HepG2 (cell line): ENCODE measurements around the gene ARPIN. TPM values are rescaled to one million over a fixed set of nuclear protein-coding genes. Genes with fewer than 3 reads are reported as not detected.
A peak's percentile ranks its signal among the peaks of the same experiment; 100 is the strongest.

Source experiments
- CBX1 ChIP-seq: IDR thresholded peaks from one replicate; pipeline ENCODE4 v1.6.1; 2016; ENCODE audit warnings: antibody characterized with exemption, low read depth
- CCDC6 ChIP-seq: sonication (generic); formaldehyde crosslinking; IDR thresholded peaks from 2 replicates; pipeline ENCODE4 v1.8.1; 2022; ENCODE audit warnings: mild to moderate bottlenecking, missing genetic modification reagents, moderate library complexity
- ETV5 ChIP-seq: IDR thresholded peaks from 2 replicates; pipeline ENCODE4 v1.6.1; 2018; ENCODE audit warnings: missing biosample characterization, missing genetic modification reagents, inconsistent platforms, borderline replicate concordance
- RAD21 ChIP-seq: fragments of 450-650 bp; formaldehyde crosslinking; IDR thresholded peaks from 2 replicates; pipeline ENCODE4 v1.5.0; 2020; ENCODE audit warnings: mild to moderate bottlenecking
- RFX1 ChIP-seq: fragments of 450-650 bp; IDR thresholded peaks from 2 replicates; pipeline ENCODE4 v1.6.1; 2017
- SAP130 ChIP-seq: IDR thresholded peaks from 2 replicates; pipeline ENCODE4 v1.6.1; 2016; ENCODE audit warnings: low read depth
- SNAPC4 ChIP-seq: sonication (generic); formaldehyde crosslinking; IDR thresholded peaks from 2 replicates; pipeline ENCODE4 v1.4.0; 2020; ENCODE audit warnings: mild to moderate bottlenecking, missing genetic modification reagents
- SOX5 ChIP-seq: IDR thresholded peaks from 2 replicates; pipeline ENCODE4 v1.6.1; 2016; ENCODE audit warnings: borderline replicate concordance
- ZNF432 ChIP-seq: sonication (generic); formaldehyde crosslinking; IDR thresholded peaks from 2 replicates; pipeline ENCODE4 v1.5.0; 2020; ENCODE audit warnings: missing genetic modification reagents, mild to moderate bottlenecking, borderline replicate concordance
- ZUFSP ChIP-seq: sonication (generic); formaldehyde crosslinking; IDR thresholded peaks from 2 replicates; pipeline ENCODE4 v1.9.0; 2021; ENCODE audit warnings: missing genetic modification reagents, mild to moderate bottlenecking, borderline replicate concordance
- polyA plus RNA-seq, 8 experiments: library from polyadenylated mRNA; depleted of rRNA in 3 of 8; stranded (reverse) in 7 of 8; unstranded in 1 of 8; fragments of >200 nt; fragmentation: Illumina TruSeq in 4 of 8; extraction: Trizol in 4 of 8; gene quantifications; 2 replicates each; pipeline versions ENCODE4 v1.2.1 to v1.2.3, GENCODE V29; 2011 to 2016; ENCODE audit warnings: low read depth in 4 of 8, missing spikeins in 1 of 8, mixed read lengths in 1 of 8; ENCODE audit not compliant: insufficient read depth in 1 of 8
- total RNA-seq, 5 experiments: library from RNA; depleted of rRNA; stranded (reverse); fragments of >200 nt; fragmentation: Illumina TruSeq; extraction: Trizol; gene quantifications; 2 replicates each; pipeline ENCODE4 v1.2.3, GENCODE V29; 2016; ENCODE audit warnings: low read depth in 1 of 5
- TF ChIP-seq, protein P1 (sequence below), 2 experiments: sonication (generic) in 1 of 2; formaldehyde crosslinking in 1 of 2; IDR thresholded peaks; 2 replicates each; pipeline versions ENCODE4 v1.4.0 to v1.6.1; 2016 to 2020; ENCODE audit warnings: borderline replicate concordance in 1 of 2, low read depth in 1 of 2, mild to moderate bottlenecking in 1 of 2, missing genetic modification reagents in 1 of 2
- TF ChIP-seq, protein P2 (sequence below): sonication (generic); formaldehyde crosslinking; IDR thresholded peaks from 2 replicates; pipeline ENCODE4 v1.4.0; 2020; ENCODE audit warnings: missing genetic modification reagents
- TF ChIP-seq, protein P3 (sequence below): IDR thresholded peaks from 2 replicates; pipeline ENCODE4 v1.6.1; 2016; ENCODE audit warnings: missing genetic modification reagents, missing compliant biosample characterization

ARPIN gene
- total and polyA plus RNA-seq, 2 of the 13 experiments (the other 11 are each of a cell fraction or from before 2014, with no cell fraction given), result 2.8 to 5.0 TPM

GRCh38 chr15:89912674-89913396 lies at the start of gene ARPIN (continued):
- TF ChIP-seq, protein P1, sequence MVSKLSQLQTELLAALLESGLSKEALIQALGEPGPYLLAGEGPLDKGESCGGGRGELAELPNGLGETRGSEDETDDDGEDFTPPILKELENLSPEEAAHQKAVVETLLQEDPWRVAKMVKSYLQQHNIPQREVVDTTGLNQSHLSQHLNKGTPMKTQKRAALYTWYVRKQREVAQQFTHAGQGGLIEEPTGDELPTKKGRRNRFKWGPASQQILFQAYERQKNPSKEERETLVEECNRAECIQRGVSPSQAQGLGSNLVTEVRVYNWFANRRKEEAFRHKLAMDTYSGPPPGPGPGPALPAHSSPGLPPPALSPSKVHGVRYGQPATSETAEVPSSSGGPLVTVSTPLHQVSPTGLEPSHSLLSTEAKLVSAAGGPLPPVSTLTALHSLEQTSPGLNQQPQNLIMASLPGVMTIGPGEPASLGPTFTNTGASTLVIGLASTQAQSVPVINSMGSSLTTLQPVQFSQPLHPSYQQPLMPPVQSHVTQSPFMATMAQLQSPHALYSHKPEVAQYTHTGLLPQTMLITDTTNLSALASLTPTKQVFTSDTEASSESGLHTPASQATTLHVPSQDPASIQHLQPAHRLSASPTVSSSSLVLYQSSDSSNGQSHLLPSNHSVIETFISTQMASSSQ (IDR thresholded peaks at IDR 0.05; ENCODE audit: low read depth), result no peak
- TF ChIP-seq, protein P1 (CRISPR knock-in tag; IDR thresholded peaks at IDR 0.05; ENCODE audit: borderline replicate concordance), result no peak
- TF ChIP-seq CBX1, result peak; percentile 38
- no peak for TF ChIP-seq RAD21 (CRISPR knock-in tag)
- no peak for TF ChIP-seq ZUFSP (CRISPR knock-in tag)
- no peak for TF ChIP-seq ZNF432 (CRISPR knock-in tag)
- no peak; the same call in 1 of the 2 replicates for TF ChIP-seq ETV5
- TF ChIP-seq CCDC6, result peak; percentile 61; the same call in 1 of the 2 replicates
- TF ChIP-seq, protein P2, sequence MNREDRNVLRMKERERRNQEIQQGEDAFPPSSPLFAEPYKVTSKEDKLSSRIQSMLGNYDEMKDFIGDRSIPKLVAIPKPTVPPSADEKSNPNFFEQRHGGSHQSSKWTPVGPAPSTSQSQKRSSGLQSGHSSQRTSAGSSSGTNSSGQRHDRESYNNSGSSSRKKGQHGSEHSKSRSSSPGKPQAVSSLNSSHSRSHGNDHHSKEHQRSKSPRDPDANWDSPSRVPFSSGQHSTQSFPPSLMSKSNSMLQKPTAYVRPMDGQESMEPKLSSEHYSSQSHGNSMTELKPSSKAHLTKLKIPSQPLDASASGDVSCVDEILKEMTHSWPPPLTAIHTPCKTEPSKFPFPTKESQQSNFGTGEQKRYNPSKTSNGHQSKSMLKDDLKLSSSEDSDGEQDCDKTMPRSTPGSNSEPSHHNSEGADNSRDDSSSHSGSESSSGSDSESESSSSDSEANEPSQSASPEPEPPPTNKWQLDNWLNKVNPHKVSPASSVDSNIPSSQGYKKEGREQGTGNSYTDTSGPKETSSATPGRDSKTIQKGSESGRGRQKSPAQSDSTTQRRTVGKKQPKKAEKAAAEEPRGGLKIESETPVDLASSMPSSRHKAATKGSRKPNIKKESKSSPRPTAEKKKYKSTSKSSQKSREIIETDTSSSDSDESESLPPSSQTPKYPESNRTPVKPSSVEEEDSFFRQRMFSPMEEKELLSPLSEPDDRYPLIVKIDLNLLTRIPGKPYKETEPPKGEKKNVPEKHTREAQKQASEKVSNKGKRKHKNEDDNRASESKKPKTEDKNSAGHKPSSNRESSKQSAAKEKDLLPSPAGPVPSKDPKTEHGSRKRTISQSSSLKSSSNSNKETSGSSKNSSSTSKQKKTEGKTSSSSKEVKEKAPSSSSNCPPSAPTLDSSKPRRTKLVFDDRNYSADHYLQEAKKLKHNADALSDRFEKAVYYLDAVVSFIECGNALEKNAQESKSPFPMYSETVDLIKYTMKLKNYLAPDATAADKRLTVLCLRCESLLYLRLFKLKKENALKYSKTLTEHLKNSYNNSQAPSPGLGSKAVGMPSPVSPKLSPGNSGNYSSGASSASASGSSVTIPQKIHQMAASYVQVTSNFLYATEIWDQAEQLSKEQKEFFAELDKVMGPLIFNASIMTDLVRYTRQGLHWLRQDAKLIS (CRISPR knock-in tag), result no peak
- no peak for TF ChIP-seq SOX5
- TF ChIP-seq, protein P3, sequence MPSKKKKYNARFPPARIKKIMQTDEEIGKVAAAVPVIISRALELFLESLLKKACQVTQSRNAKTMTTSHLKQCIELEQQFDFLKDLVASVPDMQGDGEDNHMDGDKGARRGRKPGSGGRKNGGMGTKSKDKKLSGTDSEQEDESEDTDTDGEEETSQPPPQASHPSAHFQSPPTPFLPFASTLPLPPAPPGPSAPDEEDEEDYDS (CRISPR knock-in tag), result no peak
- TF ChIP-seq SAP130, result peak; percentile 26
- TF ChIP-seq RFX1, result no peak
- no peak for TF ChIP-seq SNAPC4
